Adrenal gland (tissue), 5 donors: ENCODE results near the gene ALDH1L1.

Source experiments
- POLR2A ChIP-seq, 2 donors: fragments of 450-650 bp; IDR thresholded peaks; one replicate each; pipeline ENCODE4 v1.6.1; 2017; ENCODE audit warnings: antibody characterized with exemption in 2 of 2, mild to moderate bottlenecking in 2 of 2, moderate library complexity in 1 of 2
- TF ChIP-seq, protein P1 (sequence below), 6 experiments: fragments of 450-650 bp in 4 of 6; fragments of 200-600 bp in 2 of 6; sonication (generic) in 1 of 6; IDR thresholded peaks; 1 replicate in 5 of 6; 2 replicates in 1 of 6; pipeline versions ENCODE4 v1.5.1 to v1.8.0; 2016 to 2021; ENCODE audit warnings: antibody characterized with exemption in 6 of 6, mild to moderate bottlenecking in 2 of 6, moderate library complexity in 1 of 6
- donor health status: DM: no; HTN: no; CAD: no.

DNA sequence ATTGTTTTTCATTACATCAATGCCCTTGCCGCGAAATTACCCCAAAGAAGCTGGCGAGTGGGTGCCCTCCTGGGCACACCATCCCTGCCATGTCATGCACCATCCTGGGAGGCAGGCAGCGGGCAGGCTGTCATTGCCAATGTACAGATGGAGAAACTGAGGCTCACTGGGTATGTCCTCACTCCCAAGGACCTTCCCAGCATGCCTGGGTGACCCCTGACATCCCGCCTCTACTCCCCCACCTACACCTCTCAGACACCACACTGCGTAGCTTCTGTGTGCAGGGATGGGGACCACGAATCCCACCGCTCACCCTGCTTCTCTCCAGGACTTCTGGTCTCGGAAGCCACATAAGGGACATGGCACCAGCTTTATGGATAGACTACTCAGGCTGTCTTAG, 55.5 kb downstream of the ALDH1L1 start:
- TF ChIP-seq POLR2A (IDR thresholded peaks at IDR 0.05) = no peak
- TF ChIP-seq, protein P1, sequence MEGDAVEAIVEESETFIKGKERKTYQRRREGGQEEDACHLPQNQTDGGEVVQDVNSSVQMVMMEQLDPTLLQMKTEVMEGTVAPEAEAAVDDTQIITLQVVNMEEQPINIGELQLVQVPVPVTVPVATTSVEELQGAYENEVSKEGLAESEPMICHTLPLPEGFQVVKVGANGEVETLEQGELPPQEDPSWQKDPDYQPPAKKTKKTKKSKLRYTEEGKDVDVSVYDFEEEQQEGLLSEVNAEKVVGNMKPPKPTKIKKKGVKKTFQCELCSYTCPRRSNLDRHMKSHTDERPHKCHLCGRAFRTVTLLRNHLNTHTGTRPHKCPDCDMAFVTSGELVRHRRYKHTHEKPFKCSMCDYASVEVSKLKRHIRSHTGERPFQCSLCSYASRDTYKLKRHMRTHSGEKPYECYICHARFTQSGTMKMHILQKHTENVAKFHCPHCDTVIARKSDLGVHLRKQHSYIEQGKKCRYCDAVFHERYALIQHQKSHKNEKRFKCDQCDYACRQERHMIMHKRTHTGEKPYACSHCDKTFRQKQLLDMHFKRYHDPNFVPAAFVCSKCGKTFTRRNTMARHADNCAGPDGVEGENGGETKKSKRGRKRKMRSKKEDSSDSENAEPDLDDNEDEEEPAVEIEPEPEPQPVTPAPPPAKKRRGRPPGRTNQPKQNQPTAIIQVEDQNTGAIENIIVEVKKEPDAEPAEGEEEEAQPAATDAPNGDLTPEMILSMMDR (IDR thresholded peaks at IDR 0.05) = no peak
